ENCODE data around the gene ATP2B3.

- TF ChIP-seq POLR2AphosphoS5 (IDR thresholded peaks at IDR 0.05; ENCODE audit: insufficient read depth, low read depth, low read length) (no peak), CTCF (IDR thresholded peaks at IDR 0.05; ENCODE audit: extremely low read depth in 1 of 2, insufficient read depth in 1 of 2, low read depth in 1 of 2, low read length in 2 of 2) (no peak), POLR2A (IDR thresholded peaks at IDR 0.05; ENCODE audit: low read depth, low read length) (no peak), EZH2 (IDR thresholded peaks at IDR 0.05; ENCODE audit: borderline replicate concordance, low read depth, low read length, severe bottlenecking) (no peak), MAX (IDR thresholded peaks at IDR 0.05; ENCODE audit: insufficient read depth, insufficient read length) (no peak), MYC (IDR thresholded peaks at IDR 0.05; ENCODE audit: low read depth, low read length) (no peak)
Observed at GRCh38 chrX:153602601-153603000, 85.2 kb downstream of the ATP2B3 start.
